Measurements from ENCODE around the gene CROCC.

GRCh38 chr1:16927256-16927655 is 5.5 kb downstream of the CROCC start:
- TF ChIP-seq CTCF (IDR thresholded peaks at IDR 0.05) (no peak), POLR2A (IDR thresholded peaks at IDR 0.05) (no peak)

All from lower leg skin (tissue), 3 donors.